OCI-LY3 (cell line): ENCODE measurements around the gene ZNF585A.

ENCODE experiments used
- H2AFZ ChIP-seq: fragments of 200-600, 300-600 bp; shearing (Covaris generic); 2 replicates; pipeline ENCODE4 v1.6.0; 2014; ENCODE audit warnings: antibody characterized with exemption, low read depth, low read length
- H3K27ac ChIP-seq: fragments of 200-600, 300-600 bp; sonication (generic); 2 replicates; pipeline ENCODE4 v1.5.1; 2014; ENCODE audit warnings: mild to moderate bottlenecking, low read length, moderate library complexity, mixed read lengths
- H3K27me3 ChIP-seq: fragments of 200-600, 300-600 bp; sonication (generic); 2 replicates; pipeline ENCODE4 v1.6.1; 2014; ENCODE audit warnings: low read depth, low read length, mixed read lengths
- H3K36me3 ChIP-seq: fragments of 200-600, 300-600 bp; sonication (generic); replicated peaks from 2 replicates; pipeline ENCODE3; 2014; ENCODE audit warnings: low read depth, low read length, mixed read lengths
- H3K4me1 ChIP-seq: fragments of 300-600, 200-600 bp; sonication (generic); 2 replicates; pipeline ENCODE4 v1.6.1; 2014; ENCODE audit warnings: low read length, mixed read lengths
- H3K4me2 ChIP-seq: fragments of 200-600, 300-600 bp; sonication (generic); 2 replicates; pipeline ENCODE4 v1.6.1; 2014; ENCODE audit warnings: low read length, mixed read lengths
- H3K4me3 ChIP-seq: fragments of 300-600, 200-600 bp; sonication (generic); 2 replicates; pipeline ENCODE4 v1.5.1; 2014; ENCODE audit warnings: antibody characterized with exemption, mild to moderate bottlenecking, low read length, moderate library complexity
- H3K79me2 ChIP-seq: fragments of 300-600, 200-600 bp; shearing (Covaris generic); 2 replicates; pipeline ENCODE4 v1.6.1; 2014; ENCODE audit warnings: mild to moderate bottlenecking, low read length, mixed read lengths
- H3K9ac ChIP-seq: fragments of 300-600, 200-600 bp; shearing (Covaris generic); 2 replicates; pipeline ENCODE4 v1.6.0; 2014; ENCODE audit warnings: mild to moderate bottlenecking, low read length, moderate library complexity
- H3K9me3 ChIP-seq: fragments of 200-600, 300-600 bp; shearing (Covaris generic); 2 replicates; pipeline ENCODE4 v1.6.1; 2014; ENCODE audit warnings: low read length, mixed read lengths; ENCODE audit not compliant: insufficient read depth
- H4K20me1 ChIP-seq: fragments of 200-600, 300-600 bp; sonication (generic); 2 replicates; pipeline ENCODE4 v1.6.1; 2016; ENCODE audit warnings: low read length, mixed read lengths; ENCODE audit not compliant: insufficient read depth
- EZH2phosphoT487 ChIP-seq: fragments of 200-600 bp; shearing (Covaris generic); IDR thresholded peaks from 2 replicates; pipeline ENCODE4 v1.6.1; 2018; ENCODE audit warnings: antibody characterized with exemption, mixed run types, low read depth
- TF ChIP-seq, protein P1 (sequence below): fragments of 200-600, 300-600 bp; sonication (generic); IDR thresholded peaks from 2 replicates; pipeline ENCODE4 v1.5.1; 2014; ENCODE audit warnings: antibody characterized with exemption, low read length, low read depth

ZNF585A gene

DNA sequence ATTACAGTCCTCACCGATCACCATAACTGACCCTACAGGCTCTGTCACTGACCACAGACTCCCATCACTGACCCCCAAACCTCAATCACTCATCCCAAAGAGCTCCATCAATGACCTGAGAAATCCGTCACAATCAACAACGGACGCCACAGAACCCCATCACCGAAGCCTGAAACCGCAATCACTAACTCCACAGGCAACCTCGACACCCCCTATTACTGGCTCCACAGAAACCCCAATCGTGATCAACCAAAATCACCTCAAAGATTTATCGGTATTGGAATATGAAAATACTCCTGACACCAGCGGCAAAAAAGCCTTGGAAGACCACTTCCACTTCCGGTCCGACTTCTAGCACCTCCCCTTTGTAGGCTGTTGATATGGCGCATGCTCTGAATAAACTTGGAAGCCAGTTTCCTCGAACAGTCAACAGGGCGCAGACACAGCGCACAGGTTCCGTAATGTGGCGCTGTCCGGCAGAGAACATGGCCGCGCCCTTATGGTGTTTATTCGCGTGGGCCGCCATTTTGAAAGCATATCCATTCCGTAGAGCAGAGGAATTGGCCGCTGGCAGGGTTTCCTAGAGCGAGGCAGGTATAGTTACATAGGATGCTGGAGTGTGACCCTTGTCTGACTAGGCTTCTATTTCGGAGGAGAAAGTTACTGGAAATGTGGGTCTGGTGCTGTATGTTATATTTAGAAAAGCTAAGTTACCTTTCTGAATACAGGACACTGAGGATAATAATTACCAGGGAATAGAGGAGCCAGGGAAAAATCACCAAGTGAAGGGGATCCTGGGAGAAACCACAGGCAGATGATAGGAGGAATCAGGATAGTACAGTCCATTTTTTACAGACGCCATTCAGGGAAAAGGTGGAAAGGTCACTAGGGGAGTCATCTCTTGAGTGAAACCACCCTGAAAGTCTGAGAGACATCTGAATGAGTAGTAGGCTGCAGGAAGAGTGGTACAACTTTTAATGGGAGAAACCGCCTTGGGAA, at the start of gene ZNF585A:
ZNF585A (minus strand) TSS at position 328 of the 999 bp plus-strand sequence. CDS start 2,785 bp downstream, outside the sequence.
- H3K27ac ChIP-seq, result 0 out of 2 replicates have a peak within 1 kb of the TSS, but pooled peaks have one; percentile 5

DNA sequence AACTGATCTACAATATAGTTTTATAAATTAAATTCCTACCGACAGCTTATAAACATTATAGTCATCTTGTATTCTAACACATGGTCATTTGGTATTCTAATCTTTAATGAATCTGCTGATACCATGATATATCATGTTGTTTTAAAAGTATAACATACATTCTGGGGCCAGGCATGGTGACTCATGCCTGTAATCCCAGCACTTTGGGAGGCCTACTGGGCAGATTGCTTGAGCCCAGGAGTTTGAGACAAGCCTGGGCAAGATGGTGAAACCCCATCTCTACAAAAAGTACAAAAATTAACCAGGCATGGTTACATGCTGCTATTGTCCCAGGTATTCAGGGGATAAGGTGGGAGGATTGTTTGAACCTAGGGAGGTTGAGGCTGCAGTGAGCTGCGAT, 48.6 kb upstream of the ZNF585A start:
- H3K27ac ChIP-seq, result no peak overlapping the region
- no peaks in the 10 kb centered on the region for H3K27me3 ChIP-seq
- H3K4me1 ChIP-seq, result peaks cover 6% of the 10 kb centered on the region; the same call in 1 of the 2 replicates
- H3K4me3 ChIP-seq, result no peak overlapping the region
- H3K9ac ChIP-seq, result no peak overlapping the region
- H3K4me2 ChIP-seq, result no peak overlapping the region
- no peaks in the 10 kb centered on the region for H4K20me1 ChIP-seq
- H3K79me2 ChIP-seq, result peaks cover 27% of the 10 kb centered on the region
- no peak for TF ChIP-seq EZH2phosphoT487
- TF ChIP-seq, protein P1, sequence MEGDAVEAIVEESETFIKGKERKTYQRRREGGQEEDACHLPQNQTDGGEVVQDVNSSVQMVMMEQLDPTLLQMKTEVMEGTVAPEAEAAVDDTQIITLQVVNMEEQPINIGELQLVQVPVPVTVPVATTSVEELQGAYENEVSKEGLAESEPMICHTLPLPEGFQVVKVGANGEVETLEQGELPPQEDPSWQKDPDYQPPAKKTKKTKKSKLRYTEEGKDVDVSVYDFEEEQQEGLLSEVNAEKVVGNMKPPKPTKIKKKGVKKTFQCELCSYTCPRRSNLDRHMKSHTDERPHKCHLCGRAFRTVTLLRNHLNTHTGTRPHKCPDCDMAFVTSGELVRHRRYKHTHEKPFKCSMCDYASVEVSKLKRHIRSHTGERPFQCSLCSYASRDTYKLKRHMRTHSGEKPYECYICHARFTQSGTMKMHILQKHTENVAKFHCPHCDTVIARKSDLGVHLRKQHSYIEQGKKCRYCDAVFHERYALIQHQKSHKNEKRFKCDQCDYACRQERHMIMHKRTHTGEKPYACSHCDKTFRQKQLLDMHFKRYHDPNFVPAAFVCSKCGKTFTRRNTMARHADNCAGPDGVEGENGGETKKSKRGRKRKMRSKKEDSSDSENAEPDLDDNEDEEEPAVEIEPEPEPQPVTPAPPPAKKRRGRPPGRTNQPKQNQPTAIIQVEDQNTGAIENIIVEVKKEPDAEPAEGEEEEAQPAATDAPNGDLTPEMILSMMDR, result no peak
- H3K36me3 ChIP-seq, result peaks cover 54% of the 10 kb centered on the region
- H2AFZ ChIP-seq, result no peak overlapping the region
- H3K9me3 ChIP-seq, result peaks cover 19% of the 10 kb centered on the region; the same call in 1 of the 2 replicates

More for the DNA sequence above, at the start of gene ZNF585A:
- H3K4me3 ChIP-seq, result peak within 1 kb of the TSS; percentile 87
- H3K4me1 ChIP-seq, result no peaks in the 10 kb centered on the region
- H3K9me3 ChIP-seq, result peaks cover 19% of the 10 kb centered on the region
- peak within 1 kb of the TSS; percentile 55 for H3K4me2 ChIP-seq
- H2AFZ ChIP-seq, result peak within 1 kb of the TSS; percentile 84
- H3K27me3 ChIP-seq, result no peaks in the 10 kb centered on the region
- peak within 1 kb of the TSS; percentile 70 for H3K9ac ChIP-seq
- H4K20me1 ChIP-seq, result no peaks in the 10 kb centered on the region
- H3K79me2 ChIP-seq, result no peaks in the 10 kb centered on the region
- H3K36me3 ChIP-seq, result peaks cover 22% of the 10 kb centered on the region
- TF ChIP-seq EZH2phosphoT487, result no peak
- TF ChIP-seq, protein P1, result no peak

DNA sequence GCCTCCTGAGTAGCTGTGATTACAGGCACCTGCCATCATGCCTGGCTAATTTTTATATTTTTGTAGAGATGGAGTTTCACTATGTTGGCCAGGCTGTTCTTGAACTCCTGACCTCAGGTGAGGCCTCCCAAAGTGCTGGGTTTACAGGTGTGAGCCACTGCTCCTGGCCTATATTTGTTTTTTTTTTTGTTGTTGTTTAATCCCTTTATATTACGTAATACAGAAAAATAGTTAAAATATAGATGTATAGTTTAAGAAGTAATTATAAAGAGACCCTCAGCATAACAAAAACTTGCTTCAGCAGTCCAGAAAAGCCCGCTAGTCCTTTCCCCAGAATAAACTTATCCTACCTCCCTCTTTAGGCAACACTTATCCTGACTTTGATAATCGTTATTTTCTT, 47.9 kb upstream of the ZNF585A start:
- Histone ChIP-seq H2AFZ (no peak overlapping the region), H3K36me3 (peaks cover 46% of the 10 kb centered on the region), H3K9ac (no peak overlapping the region), H3K27me3 (no peaks in the 10 kb centered on the region), H4K20me1 (no peaks in the 10 kb centered on the region), H3K4me2 (no peak overlapping the region), H3K79me2 (peaks cover 27% of the 10 kb centered on the region), H3K4me1 (peaks cover 6% of the 10 kb centered on the region; the same call in 1 of the 2 replicates), H3K27ac (no peak overlapping the region), H3K4me3 (no peak overlapping the region), H3K9me3 (peaks cover 16% of the 10 kb centered on the region; the same call in 1 of the 2 replicates)
- TF ChIP-seq EZH2phosphoT487, result no peak
- TF ChIP-seq, protein P1, result no peak

DNA sequence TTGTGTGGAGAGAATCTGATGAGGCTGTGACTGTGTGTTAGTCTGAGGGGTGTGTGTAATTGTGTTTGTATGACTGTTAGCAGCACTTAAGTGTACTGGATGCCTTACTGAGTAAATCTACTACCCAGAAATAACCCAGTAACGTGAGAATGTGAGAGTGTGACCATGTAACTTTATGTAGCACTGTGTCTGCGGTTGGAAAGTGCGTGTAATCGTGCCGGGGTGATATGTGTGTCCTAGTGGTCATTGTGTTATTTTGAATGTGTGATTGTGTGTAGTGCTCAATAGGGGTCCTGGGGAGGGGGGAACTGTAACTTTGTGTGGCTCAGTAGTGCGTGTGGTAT, 46.1 kb upstream of the ZNF585A start:
- peak overlapping the region; percentile 84 for H3K27ac ChIP-seq
- no peaks in the 10 kb centered on the region for H3K27me3 ChIP-seq
- peak overlapping the region; percentile 92 for H3K4me3 ChIP-seq
- TF ChIP-seq, protein P1, result no peak
- no peak for TF ChIP-seq EZH2phosphoT487
- H3K4me2 ChIP-seq, result peak overlapping the region; percentile 92
- peaks cover 6% of the 10 kb centered on the region; the same call in 1 of the 2 replicates for H3K4me1 ChIP-seq
- H3K9me3 ChIP-seq, result peaks cover 14% of the 10 kb centered on the region; the same call in 1 of the 2 replicates
- peaks cover 35% of the 10 kb centered on the region for H3K36me3 ChIP-seq
- peak overlapping the region; percentile 99 for H2AFZ ChIP-seq
- H4K20me1 ChIP-seq, result no peaks in the 10 kb centered on the region
- peak overlapping the region; percentile 96 for H3K9ac ChIP-seq
- peaks cover 27% of the 10 kb centered on the region for H3K79me2 ChIP-seq
